Posterior vena cava (tissue), 2 donors: Measurements from ENCODE around the gene KIRREL3. TPM values are rescaled to one million over a fixed set of nuclear protein-coding genes. Genes with fewer than 3 reads are reported as not detected.

Source experiments
- DNase-seq: peaks from one replicate; pipeline ENCODE4 v3.0.0-alpha.2; 2020; ENCODE audit warnings: low spot score
- intact Hi-C, 2 donors: fragments of 100-400 bp; cut with DNase I; formaldehyde crosslinking; loops; one replicate each; pipeline versions ENCODE4 v1.14.1 to v1.14.2; 2022 to 2023
- total RNA-seq, 2 donors: library from RNA; stranded (reverse); fragmentation: NEBNext Ultra II Directional; extraction: Animal tissue kit (Norgen Biotek cat#: 25700); gene quantifications; one replicate each; pipeline ENCODE4 v1.2.1, GENCODE V29; 2021
- donor health status: DM: yes; HTN: yes; CAD: no.
- donor health status: DM: yes; HTN: yes; CAD: no.

KIRREL3 gene
- total RNA-seq, 2 donors from 2014 or later, result 0.10 to 0.74 TPM

- DNase-seq, result peak; percentile 77
- intact Hi-C loops, result no loop called here
These were observed 397.1 kb downstream of the KIRREL3 start for GRCh38 chr11:126603486-126603885.

- peak; percentile 63 for DNase-seq
- intact Hi-C loops, result no loop called here
These were observed 397.6 kb downstream of the KIRREL3 start for GRCh38 chr11:126602993-126603392.

GRCh38 chr11:126602349-126602940, 398.1 kb downstream of the KIRREL3 start:
- intact Hi-C loops, result no loop called here
- DNase-seq, result peak; percentile 49

DNA sequence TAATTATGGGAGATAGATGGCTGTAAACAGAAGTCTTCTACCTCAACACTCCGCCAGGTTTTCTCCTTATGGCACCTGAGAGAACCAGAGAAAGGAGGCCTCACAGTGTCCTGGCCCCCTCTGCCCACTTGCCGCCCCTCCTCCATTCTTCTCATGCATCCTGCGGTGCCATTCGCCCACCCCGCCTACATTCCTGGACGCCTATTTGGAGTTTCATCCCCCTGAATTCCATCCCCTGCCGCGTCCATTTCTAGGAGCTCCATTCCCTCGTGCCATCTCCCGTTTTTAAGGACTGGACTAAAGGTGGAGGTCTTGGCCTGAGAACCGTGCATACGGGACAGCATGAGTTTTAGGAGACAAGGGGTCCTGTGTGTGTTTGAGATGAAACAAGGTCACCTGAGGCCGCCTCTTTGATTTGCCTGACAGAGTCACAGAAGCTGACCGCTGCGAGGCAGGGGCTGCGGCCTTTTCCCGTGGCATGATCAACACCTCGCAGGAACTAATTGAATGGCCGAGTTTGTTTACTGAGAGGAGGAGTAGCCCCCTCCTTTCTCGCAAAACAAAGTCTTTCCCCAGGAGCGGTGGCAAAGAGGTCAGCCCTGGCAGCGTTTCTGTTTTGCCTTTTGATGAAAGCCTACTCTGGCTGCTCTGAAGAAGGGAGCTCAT, 398.9 kb downstream of the KIRREL3 start:
- DNase-seq, result peak; percentile 45
- intact Hi-C loops, result no loop called here

GRCh38 chr11:126601136-126601535, 399.4 kb downstream of the KIRREL3 start:
- peak; percentile 18 for DNase-seq
- intact Hi-C loops, result no loop called here

GRCh38 chr11:126599217-126599897, 401.2 kb downstream of the KIRREL3 start:
- intact Hi-C loops, result no loop called here
- DNase-seq, result peak; percentile 6

GRCh38 chr11:126598344-126599216, 402.0 kb downstream of the KIRREL3 start:
- DNase-seq, result peak; percentile 47
- intact Hi-C loops, result no loop called here

GRCh38 chr11:126597041-126597440, 403.5 kb downstream of the KIRREL3 start:
- peak; percentile 62 for DNase-seq
- intact Hi-C loops, result no loop called here

GRCh38 chr11:126596474-126596873, 404.1 kb downstream of the KIRREL3 start:
- DNase-seq, result peak; percentile 13
- intact Hi-C loops, result no loop called here

- no peak for DNase-seq
These were observed 405.0 kb downstream of the KIRREL3 start for GRCh38 chr11:126595560-126595959.

DNA sequence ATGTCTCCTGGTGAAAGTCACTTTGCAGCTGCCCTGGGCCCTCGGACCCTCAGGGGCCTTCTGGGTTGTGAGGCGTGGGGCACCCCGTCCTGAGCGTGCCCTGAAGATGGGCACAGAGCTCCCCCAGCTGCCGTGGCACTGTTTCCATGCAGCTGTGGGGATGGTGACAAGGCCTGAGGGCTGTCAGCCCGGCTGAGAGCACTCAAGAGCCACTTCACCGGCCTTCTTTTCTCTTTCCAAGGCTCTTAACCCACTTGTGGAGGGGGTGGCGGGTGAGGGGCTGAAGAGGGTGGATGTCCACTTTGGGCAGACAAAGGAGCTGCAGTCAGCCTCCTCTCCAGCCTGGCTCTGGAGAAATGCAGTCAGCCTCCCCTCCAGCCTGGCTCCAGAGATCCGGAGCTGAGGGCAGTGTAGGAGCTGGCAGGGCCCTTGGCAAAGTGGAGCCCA, 405.6 kb downstream of the KIRREL3 start:
- intact Hi-C loops, result no loop called here
- no peak for DNase-seq

More at GRCh38 chr11:126595560-126595959, 405.0 kb downstream of the KIRREL3 start:
- intact Hi-C loops, result no loop called here

DNA sequence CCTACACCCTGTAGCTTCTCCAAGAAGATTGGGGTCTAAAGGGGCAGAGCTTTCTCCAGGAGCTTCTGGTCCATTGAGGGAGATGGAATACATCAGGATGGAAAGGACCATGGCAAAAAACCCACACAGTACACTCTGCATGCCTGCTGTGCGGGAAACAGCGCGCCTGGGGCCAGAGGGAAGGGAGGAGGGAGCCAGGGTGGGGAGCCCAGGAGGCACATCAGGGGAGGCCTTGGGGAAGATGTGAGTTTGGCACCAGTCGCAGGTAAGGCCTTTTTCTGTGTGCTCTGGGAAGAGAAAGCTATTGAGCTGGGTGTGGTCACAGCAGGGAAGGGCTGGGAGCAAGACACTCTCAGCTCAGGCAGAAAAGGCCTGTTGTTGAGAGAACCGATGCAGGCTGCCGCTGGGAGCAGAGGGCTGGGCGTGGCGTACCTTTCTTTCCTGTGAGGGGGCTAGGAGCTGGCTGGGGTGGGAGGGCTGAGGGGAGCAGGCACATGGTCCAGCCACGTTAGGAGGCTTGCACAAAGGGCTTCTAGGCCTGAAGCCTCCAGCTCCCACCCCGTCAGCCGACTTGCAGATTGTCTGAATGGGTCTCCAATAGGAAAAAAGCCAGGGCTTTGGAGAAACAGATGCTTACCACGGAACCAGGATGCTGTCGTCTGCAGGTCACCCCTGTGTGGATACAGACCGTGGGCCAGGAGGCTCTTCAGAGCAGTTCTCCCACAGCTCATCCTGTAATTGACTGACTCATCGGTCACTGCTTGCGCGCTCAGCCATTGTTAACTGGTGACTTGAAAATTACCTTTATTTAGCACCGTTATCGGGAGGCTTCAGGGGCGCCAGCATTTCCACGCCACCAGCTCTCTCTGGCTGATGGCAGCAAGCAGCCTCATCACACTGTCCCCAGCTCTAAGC, 407.8 kb downstream of the KIRREL3 start:
- intact Hi-C loops, result no loop called here
- DNase-seq, result no peak

GRCh38 chr11:126591966-126592489, 408.5 kb downstream of the KIRREL3 start:
- intact Hi-C loops, result no loop called here
- DNase-seq, result no peak

DNA sequence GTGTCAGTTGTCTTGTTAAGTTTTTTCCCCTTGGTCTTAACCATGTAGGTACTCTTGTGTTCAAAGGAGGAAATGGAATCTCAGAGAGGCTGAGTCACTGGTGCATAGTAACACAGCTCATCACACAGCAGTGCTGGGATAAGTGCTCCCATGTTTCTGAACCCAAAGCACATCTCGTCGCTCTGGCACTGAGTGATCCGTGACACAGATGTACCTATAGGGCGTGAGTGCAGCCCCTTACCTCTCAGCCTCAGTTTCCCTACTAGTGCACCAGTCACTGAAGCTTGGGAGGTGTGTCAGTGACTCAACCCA, 411.1 kb downstream of the KIRREL3 start:
- DNase-seq, result no peak
- intact Hi-C loops, result no loop called here

DNA sequence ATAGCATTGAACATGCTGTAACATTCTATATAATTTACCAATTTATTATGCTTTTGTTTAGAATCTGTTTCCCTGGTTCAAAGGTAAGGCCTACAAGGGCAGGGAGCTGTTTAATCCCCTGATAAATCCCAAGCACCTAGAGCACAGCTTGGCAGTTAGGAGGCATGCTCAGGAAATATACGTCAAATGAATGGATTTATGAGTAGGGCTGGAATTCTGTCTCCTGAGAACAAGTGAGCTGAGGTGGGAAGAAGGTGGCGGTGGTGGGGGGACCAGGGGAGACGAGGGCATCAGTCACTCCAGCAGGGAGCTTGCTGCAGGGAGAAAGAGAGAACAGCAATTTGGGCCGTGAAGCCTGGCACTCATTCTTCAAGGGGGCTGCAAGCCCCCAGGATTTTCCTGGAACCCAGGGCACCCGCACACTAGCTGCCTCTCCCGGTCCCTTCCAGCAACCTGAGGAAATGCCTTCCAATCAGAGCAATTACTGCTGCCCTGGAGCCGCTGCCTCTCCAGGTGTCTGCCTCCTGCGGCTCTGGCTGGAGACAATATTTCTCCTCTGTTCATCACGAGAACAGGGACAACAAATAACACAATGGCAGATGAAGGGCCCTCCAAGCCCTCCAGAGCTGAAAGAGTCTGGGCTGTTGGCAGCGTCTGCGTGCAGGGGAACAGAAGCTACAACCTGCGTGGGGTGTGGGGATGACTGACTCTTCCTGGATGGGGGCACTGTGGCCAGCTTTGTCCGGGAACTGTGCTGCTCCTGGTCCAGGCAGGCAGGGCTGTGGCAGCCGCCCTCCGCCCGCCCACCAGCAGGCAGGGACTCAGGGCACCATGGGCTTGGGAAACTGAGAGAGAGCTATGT, 411.7 kb downstream of the KIRREL3 start:
- intact Hi-C loops, result no loop called here

GRCh38 chr11:126587541-126587940, 413.0 kb downstream of the KIRREL3 start:
- DNase-seq, result no peak
- intact Hi-C loops, result no loop called here

More for the DNA sequence above, 411.7 kb downstream of the KIRREL3 start:
- no peak for DNase-seq

DNA sequence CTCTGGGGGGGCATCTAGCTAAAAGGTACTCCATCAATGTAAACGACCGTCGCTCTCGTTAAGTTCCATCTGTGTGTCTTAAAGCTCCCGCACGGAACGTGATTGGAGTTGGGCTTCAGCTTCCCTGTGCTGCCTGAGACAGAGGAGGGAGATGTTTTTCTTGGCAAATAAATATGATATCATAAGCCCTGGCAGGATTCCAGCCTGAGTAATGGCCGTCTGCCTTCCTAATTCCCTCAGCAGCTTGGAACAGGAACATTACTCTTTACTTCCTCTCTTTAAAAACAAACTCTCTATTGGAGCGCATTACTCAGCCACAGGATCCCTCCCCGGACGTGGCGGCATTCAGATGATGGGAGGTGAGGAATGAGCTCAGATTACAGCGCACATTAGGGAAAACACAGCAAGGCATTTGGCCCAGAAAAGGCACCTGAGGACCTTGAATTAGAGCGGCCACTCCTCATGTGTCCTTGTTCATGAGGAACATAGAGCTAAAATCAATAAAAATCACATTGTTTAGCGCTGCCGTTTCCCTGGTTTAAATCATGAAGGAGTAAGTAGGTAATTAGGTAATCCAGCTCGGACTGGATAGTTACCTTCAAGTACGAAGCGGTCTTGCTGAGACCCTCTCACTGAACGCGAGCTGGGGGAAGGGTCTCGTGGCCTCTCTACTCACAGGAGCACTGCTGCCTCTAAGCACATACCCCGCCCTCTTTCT, 414.6 kb downstream of the KIRREL3 start:
- peak; percentile 87 for DNase-seq
- intact Hi-C loops, result no loop called here
